ENCODE measurements around the gene CDC42BPG. TPM values are rescaled to one million over a fixed set of nuclear protein-coding genes. Genes with fewer than 3 reads are reported as not detected.

The CDC42BPG gene
- total and polyA plus RNA-seq, 2 of the 8 experiments (the other 6 are each of a cell fraction or from before 2014, with no cell fraction given): 3.7 to 10.6 TPM

- Histone ChIP-seq H3K14ac (ENCODE audit: insufficient read length) (no peak overlapping the region), H3K56ac (replicated peaks; ENCODE audit: insufficient read length, low read depth, low read length) (no peak overlapping the region), H3K9me3 (ENCODE audit: insufficient read depth in 2 of 2, low read depth in 1 of 2, low read length in 1 of 2) (no peaks in the 10 kb centered on the region), H2BK20ac (ENCODE audit: low read length) (0 out of 2 replicates have a peak overlapping the region, but pooled peaks have one; percentile 72), H3K4me2 (ENCODE audit: insufficient read depth in 1 of 2, low read depth in 2 of 2, low read length in 2 of 2) (peak overlapping the region; percentile 84 to 91; a peak in 3 of 4 replicates), H3K4ac (replicated peaks; ENCODE audit: insufficient read length, low read depth, low read length) (no peak overlapping the region), H2AFZ (ENCODE audit: low read length) (no peak overlapping the region), H2AK5ac (ENCODE audit: low read depth, low read length) (no peak overlapping the region), H3K4me1 (replicated peaks in 1 of 4; ENCODE audit: control insufficient read depth in 3 of 4, insufficient read depth in 4 of 4, low read length in 3 of 4) (peaks cover 0 to 30% (median 21%) of the 10 kb centered on the region in 4 experiments; a peak in 6 of 7 replicates), H2BK15ac (ENCODE audit: low read length) (0 out of 2 replicates have a peak overlapping the region, but pooled peaks have one; percentile 72), H3K79me1 (ENCODE audit: low read depth, low read length) (no peaks in the 10 kb centered on the region; the same call in 1 of the 2 replicates), H4K20me1 (replicated peaks in 1 of 2; ENCODE audit: control insufficient read depth in 1 of 2, insufficient read depth in 2 of 2, low read length in 2 of 2) (peaks cover 0 to 5% of the 10 kb centered on the region in 2 experiments), H2BK5ac (ENCODE audit: low read depth, low read length) (peak overlapping the region; percentile 82), H3K27me3 (replicated peaks in 1 of 4; ENCODE audit: control insufficient read depth in 3 of 4, extremely low read depth in 1 of 4, insufficient read depth in 3 of 4, low read length in 3 of 4) (no peaks in the 10 kb centered on the region), H4K91ac (replicated peaks; ENCODE audit: insufficient read length, low read length) (peak overlapping the region; percentile 22), H2BK12ac (ENCODE audit: low read depth, low read length) (peak overlapping the region; percentile 30; the same call in 1 of the 2 replicates), H4K5ac (ENCODE audit: insufficient read length, low read depth, low read length) (no peak overlapping the region), H3K79me2 (ENCODE audit: control insufficient read depth in 1 of 2, insufficient read depth in 2 of 2, low read length in 2 of 2) (peaks cover 0 to 3% of the 10 kb centered on the region in 2 experiments; a peak in 1 of 4 replicates), H4K8ac (ENCODE audit: extremely low read depth, insufficient read depth, low read length) (peak overlapping the region; percentile 15; the same call in 1 of the 2 replicates), H3K4me3 (ENCODE audit: extremely low read depth in 1 of 4, insufficient read depth in 2 of 4, low read depth in 3 of 4, low read length in 4 of 4) (no peak overlapping the region), H3K36me3 (ENCODE audit: control insufficient read depth in 2 of 4, insufficient read depth in 4 of 4, low read length in 3 of 4) (peaks cover 3 to 10% (median 7%) of the 10 kb centered on the region in 4 experiments; a peak in 4 of 8 replicates), H3K23me2 (ENCODE audit: low read depth, low read length) (peaks cover 9% of the 10 kb centered on the region), H3K18ac (ENCODE audit: extremely low read depth, low read length) (no peak overlapping the region; the same call in none of the 2 replicates), H3K23ac (ENCODE audit: insufficient read length) (no peak overlapping the region), H3K9ac (replicated peaks in 1 of 4; ENCODE audit: extremely low read depth in 1 of 4, low read depth in 3 of 4, low read length in 3 of 4) (peak overlapping the region in 1 of 4 experiments; percentile 9; a peak in 2 of 7 replicates), H2BK120ac (replicated peaks; ENCODE audit: low read depth, low read length) (no peak overlapping the region), H3K27ac (ENCODE audit: low read depth, low read length) (peak overlapping the region; percentile 78)
- peak in 1 of 2 experiments; percentile 58 for DNase-seq (ENCODE audit: low read depth in 1 of 2, low spot score in 2 of 2)
- 76% methylated on average over 15 of the region's 15 CpGs; no CpG with 5 or more reads in 1 of the 2 experiments for WGBS, 2 experiments (ENCODE audit: extremely low coverage in 1 of 2, insufficient coverage in 1 of 2, insufficient read length in 1 of 2, insufficient replicate concordance in 2 of 2, low coverage in 1 of 2, low lambda C conversion rate in 2 of 2, missing lambda C conversion rate in 1 of 2)
- POLR2A ChIA-PET (ENCODE audit: partially characterized antibody): interaction anchor here (0.7 to 3.1 kb wide), 5 partner anchors 11 to 36 kb away, joined by 3 to 13 read pairs (median 3); partner anchors contain the start of genes EHD1 and MEN1
- CTCF ChIA-PET (ENCODE audit: partially characterized antibody): interaction anchor here (0.6 to 32.3 kb wide), 7 partner anchors 20 to 495 kb away, joined by 3 to 1058 read pairs (median 3); partner anchors contain the start of genes ARL2 and EHD1
- no peak for FAIRE-seq
- TF ChIP-seq CREB1 (IDR thresholded peaks at IDR 0.05) (no peak), SUZ12 (IDR thresholded peaks at IDR 0.05; ENCODE audit: low read length) (no peak), EP300 (IDR thresholded peaks at IDR 0.05; ENCODE audit: borderline replicate concordance in 1 of 2, low read depth in 2 of 2, low read length in 2 of 2) (no peak), SIX5 (IDR thresholded peaks at IDR 0.05; ENCODE audit: low read depth, low read length) (peak; percentile 39), EGR1 (IDR thresholded peaks at IDR 0.05; ENCODE audit: borderline replicate concordance, low read depth, low read length) (no peak)
Measured at GRCh38 chr11:64841592-64842365, 2.7 kb downstream of the CDC42BPG start.
